HG02885 (cell line): ENCODE measurements around the gene FIP1L1.
"Not testable (repeated sequence)": the region's sequence is repeated elsewhere in the genome, so short reads cannot be mapped to it uniquely, and the experiment has no call there.

ENCODE experiments used
- ATAC-seq: cut with Tn5 transposase; IDR thresholded peaks from one replicate; pipeline ENCODE4 v1.9.1; 2021; ENCODE audit warnings: mild to moderate bottlenecking; ENCODE audit not compliant: unreplicated experiment, poor library complexity

Gene FIP1L1

GRCh38 chr4:53377319-53378170, at the start of gene FIP1L1:
Gene FIP1L1 (plus strand): TSS chr4:53377641. CDS start chr4:53377839, 198 bp downstream.
- ATAC-seq: peak; percentile 90

GRCh38 chr4:53334916-53335315, 42.5 kb upstream of the FIP1L1 start:
- not testable (repeated sequence) for ATAC-seq

DNA sequence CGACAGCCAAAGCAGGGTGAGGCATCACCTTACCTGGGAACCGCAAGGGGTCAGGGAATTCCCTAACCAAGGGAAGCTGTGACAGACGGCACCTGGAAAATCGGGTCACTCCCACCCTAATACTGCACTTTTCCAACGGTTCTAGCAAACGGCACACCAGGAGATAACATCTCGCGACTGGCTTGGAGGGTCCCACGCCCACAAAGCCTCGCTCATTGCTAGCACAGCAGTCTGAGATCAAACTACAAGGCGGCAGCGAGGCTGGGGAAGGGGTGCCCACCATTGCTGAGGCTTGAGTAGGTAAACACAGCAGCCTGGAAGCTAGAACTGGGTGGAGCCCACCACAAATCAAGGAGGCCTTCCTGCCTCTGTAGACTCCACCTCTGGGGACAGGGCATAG, 37.3 kb upstream of the FIP1L1 start:
- ATAC-seq: not testable (repeated sequence)

- not testable (repeated sequence) for ATAC-seq
Observed at GRCh38 chr4:53346392-53346791, 31.0 kb upstream of the FIP1L1 start.

DNA sequence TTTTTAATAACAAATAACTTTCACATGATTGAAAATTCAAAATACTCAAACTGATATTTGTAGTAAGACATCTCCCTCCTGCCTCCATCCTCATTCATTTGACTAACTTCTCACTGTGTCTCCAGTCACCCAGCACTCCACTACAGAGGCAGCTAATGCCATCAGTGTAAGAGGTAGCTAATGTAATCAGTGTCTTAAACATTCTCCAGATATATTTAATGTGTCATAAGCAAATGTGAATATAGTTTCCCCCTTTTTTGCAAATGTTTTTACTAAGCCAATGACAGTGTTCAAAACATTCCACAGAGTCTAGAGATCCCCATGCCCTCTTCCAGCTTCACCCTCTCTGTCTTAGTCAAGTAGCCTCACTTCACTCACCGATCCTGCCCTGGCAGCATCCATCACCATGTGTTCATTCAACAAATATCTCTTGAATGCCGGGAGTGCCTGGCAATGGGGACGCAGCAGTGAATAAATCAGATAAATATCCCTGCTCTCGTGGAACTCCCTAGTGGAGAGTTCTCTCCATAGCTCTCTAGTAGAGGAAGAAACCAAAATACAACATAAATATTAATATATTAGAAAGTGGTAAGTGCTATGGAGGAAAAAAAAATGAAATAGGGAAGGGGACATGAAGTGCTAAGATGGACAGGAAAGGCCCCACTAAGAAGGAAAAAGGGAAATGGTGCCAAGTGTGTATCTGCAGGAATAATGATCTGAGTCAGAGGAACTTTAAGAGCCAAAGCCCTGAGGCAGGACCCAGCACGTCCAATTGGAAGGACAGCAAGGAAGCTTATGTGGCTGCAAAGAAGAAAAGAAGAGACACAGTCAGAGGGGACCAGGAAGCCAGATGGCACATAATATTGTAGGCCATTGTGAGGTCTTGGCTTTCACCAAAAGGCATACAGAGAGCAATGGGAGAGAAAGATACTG, 30.3 kb upstream of the FIP1L1 start:
- ATAC-seq: no peak

GRCh38 chr4:53348046-53348445, 29.4 kb upstream of the FIP1L1 start:
- ATAC-seq: no peak

DNA sequence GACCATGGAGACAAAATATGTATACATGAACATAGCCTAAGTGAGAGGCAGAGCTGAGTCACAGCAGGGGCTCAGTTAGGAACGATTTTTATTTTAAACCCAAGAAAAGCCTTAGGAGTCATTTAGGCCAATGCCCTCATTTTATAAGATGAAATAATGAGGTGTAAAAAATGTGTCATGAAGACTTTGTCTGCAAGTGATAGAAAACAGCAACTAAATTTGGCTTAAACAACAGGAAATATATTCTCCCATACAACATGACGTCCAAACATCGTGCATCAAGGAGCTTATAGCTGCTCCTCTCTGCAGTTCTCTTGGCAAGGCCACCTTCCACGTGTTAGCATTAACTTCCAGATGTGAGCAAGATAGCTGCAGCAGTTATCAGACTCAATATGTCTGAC, 28.4 kb upstream of the FIP1L1 start:
- no peak for ATAC-seq

- ATAC-seq: no peak
Observed at GRCh38 chr4:53354012-53354722, 23.3 kb upstream of the FIP1L1 start.

- ATAC-seq: peak; percentile 33
Observed at GRCh38 chr4:53355930-53356521, 21.4 kb upstream of the FIP1L1 start.

- ATAC-seq: no peak
Observed at GRCh38 chr4:53361451-53361850, 16.0 kb upstream of the FIP1L1 start.

DNA sequence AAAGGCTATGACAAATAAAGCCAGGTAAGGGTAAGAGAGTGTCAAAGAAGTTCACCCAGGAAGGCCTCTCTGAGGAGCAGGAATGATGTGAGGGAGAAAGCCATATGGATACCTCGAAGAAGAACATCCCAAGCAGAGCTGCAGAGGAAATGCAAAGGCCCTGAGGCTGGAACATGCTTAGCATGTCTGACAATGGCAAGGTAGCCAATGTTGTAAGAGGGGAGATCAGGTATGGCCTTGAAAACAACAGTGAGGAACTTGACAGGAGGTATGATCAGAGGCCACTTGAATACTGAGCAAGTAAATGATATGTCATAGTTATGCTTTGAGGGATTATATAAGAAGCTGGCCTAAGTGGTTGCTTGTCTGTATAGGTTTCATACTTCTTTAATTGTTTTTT, 15.3 kb upstream of the FIP1L1 start:
- no peak for ATAC-seq

DNA sequence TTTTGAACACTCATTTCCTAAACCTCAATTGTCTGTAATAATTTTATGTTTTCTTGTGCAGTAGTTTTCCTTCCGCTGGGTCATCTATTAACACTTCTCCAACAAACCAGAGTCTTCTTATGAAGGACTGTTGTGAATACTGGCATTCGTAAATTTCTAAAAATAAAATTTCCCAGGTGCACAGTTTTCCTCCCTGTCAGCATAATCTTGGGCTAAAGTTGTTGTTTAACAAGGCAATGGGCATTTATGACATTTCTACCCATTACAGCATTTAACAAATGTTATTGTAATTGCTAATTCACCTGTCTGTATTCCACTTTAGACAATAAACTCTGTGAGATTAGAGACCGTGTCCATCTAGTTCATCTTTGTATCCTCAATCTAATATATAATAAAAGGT, 12.8 kb upstream of the FIP1L1 start:
- no peak for ATAC-seq

DNA sequence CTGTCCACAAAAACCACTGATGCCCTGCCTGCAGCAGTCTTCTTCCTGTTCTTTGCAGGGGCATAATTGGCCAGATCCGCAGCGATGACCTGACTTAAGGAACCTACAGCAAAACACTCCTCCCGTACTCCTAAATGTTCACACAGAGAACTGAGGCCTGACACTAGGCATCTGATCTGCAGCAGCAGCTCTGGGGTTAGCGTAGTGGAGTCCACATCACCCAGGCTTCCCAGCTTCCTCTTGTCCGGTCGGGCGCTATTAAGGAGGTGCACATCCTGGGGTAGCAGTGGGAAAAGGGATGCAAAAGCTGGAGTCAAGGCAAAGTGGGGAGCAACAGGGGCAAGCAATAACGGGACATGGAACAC, 12.3 kb upstream of the FIP1L1 start:
- peak; percentile 10 for ATAC-seq

- ATAC-seq: peak; percentile 97
Observed at GRCh38 chr4:53365486-53366300, 11.7 kb upstream of the FIP1L1 start, which contains the start of gene SCFD2. Gene SCFD2 (minus strand): TSS chr4:53366061.

DNA sequence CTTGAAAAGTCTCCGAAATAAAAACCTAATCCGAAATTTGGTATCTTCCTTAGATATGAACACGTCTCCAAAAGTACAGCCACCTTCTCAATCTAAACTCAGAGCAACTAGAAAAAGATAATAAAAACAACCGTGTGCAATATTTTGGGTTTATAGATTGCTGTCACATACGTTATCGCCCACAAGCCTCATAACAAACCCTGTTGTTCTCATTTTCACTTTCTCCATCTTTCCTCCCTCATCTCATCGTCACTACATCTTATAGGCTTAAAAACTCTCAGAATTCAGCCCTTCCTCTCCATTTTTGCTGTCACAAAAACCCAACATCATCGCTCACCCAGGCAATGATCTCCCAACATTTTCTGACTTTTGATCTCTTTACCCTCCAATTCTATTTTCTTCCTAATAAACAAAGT, 11.1 kb upstream of the FIP1L1 start:
- peak; percentile 17 for ATAC-seq

GRCh38 chr4:53367721-53368120, 9.7 kb upstream of the FIP1L1 start:
- no peak for ATAC-seq

GRCh38 chr4:53371049-53371448, 6.4 kb upstream of the FIP1L1 start:
- no peak for ATAC-seq

DNA sequence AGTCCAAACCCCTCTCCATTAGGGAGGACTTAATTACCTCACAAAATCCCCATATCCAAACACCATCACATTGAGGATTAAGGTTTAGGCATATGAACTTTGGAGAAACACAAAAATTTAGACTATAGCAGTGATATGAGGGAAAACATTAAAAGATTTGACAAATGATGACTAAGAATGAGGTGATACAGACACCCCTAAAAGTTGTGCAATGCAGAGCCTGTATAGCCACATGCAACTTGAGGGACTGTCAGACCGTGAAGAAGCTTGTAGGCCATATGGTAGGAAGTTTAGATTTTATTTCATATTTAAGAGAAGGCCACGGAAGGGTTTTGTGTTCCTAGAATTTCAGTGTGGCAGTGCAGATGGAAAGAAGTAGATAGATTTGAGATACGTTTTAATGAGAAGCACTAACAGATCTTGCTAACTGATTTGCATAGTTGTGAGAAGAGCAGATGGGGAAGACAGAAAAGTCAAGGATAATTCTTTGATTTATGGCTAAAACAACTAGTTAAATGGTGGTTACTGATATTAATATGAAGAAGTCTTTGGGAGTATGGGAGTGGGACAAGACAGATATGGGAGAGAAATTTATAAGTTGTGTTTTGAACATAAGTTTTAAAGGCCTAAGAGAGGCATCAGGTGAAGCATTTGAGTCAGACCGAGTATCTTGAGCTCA, 5.5 kb upstream of the FIP1L1 start:
- no peak for ATAC-seq

- no peak for ATAC-seq
Observed at GRCh38 chr4:53374777-53375258, 2.6 kb upstream of the FIP1L1 start.
